GM18498 (cell line): Measurements from ENCODE around the gene TRAP1.

Source experiments
- ATAC-seq: cut with Tn5 transposase; IDR thresholded peaks from one replicate; pipeline ENCODE4 v1.9.1; 2021; ENCODE audit warnings: mild to moderate bottlenecking, moderate library complexity; ENCODE audit not compliant: unreplicated experiment

The TRAP1 gene

GRCh38 chr16:3652373-3653195 lies 64.7 kb downstream of the TRAP1 start:
- no peak for ATAC-seq

DNA sequence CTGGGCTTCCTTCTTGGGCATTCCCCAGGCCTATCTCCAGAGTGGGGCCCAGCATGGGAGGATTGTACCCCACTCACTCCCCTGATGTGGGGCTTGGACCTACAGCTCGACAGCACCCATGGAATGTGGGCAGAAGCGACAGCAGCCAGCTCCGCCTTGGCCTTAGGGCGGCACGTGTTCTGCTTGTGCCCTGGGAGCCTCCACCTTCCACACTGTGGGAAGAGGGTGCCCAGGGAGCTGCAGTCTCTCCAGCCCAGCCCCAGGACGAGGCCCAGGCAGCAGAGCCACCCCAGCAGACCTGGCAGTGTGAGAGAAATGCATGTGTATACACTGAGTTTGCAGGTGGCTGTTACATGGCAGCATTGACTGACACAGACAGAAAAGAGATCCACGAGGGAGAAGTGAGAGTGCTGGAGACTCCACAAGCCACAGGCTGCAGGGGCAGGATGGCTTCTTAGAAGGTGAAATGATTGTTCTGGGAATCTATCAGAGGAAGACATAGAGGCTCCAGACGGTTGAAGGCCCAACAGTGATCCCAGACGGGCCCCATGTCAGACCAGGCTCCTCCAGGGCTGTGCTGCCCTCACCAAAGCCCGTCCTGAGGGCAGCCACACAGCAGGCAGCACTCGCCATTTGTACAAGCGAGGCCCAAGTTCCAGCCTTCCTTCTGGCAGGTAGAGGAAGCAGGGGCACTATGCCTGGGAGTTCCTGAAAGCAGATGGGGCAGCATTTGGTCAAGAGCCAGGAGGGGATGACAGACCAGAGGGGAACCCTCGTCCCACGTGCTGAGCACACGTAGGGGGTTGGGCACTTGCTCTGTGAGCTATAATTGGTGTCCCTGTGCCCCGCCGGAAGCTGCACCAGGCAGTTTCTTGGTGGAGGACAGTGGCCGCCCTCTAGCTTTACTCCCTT lies 65.6 kb downstream of the TRAP1 start:
- ATAC-seq, result no peak

- no peak for ATAC-seq
Observed at GRCh38 chr16:3650631-3651265, 66.6 kb downstream of the TRAP1 start.

GRCh38 chr16:3646348-3646920 lies 70.9 kb downstream of the TRAP1 start:
- no peak for ATAC-seq

DNA sequence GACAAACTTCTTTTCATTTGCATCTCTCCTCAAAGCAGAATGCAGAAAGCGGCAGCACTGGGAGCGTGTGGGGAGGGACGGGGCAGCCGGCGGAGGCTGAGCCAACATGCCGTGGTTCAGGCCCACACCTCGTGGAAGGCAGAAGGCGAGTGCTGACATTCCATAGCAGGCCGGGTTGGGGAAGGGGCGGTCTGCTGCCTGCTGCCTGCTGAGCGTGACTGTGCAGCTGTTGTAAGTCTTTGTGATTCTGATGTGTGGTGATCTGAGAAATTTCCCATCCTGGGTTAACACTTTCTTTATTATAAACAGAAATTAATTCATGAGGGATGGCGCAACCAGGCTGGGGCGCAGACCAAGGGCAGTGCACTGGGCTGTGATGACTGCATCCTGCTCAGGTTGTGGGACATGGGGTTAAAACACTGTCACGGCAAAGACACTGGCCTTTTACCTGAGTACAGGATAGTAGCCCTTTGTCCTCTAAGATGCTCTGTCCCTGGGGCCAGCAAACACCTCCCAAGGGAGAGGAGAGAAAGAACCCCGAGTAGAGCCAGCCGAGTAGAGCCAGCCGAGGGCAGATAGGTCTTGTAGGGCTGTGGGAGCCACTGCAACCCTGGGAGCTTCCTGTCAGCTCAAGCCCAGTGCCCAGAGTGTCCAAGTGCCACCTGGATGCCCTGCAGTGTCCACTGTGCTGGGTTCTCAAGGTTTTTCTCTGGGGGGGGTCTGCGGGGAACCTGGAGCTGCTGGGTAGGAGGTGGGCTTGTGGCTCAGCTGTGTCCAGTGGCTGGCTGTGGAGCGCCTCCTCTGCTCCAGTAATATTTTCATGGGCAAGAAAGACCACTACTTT lies 71.6 kb downstream of the TRAP1 start:
- ATAC-seq, result no peak

DNA sequence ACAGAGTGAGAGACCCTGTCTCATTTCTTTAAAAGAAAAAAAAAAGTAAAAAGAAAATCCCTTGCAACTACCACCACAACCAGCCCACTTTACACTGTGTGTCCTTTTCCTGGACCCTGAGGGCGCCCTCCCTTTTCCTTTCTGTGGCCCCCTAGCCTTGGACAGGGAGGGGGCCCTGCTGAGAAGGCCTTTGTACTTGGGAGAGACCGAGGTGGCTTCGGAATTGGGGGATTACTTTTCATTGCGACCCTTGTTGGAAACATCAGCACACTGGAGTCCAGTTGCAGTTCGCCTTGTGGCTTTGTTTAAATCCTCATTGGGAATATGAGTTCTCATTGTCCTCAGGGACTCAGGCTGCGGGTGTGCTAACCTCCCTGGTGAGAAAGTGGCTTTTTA lies 72.2 kb downstream of the TRAP1 start:
- ATAC-seq, result no peak

DNA sequence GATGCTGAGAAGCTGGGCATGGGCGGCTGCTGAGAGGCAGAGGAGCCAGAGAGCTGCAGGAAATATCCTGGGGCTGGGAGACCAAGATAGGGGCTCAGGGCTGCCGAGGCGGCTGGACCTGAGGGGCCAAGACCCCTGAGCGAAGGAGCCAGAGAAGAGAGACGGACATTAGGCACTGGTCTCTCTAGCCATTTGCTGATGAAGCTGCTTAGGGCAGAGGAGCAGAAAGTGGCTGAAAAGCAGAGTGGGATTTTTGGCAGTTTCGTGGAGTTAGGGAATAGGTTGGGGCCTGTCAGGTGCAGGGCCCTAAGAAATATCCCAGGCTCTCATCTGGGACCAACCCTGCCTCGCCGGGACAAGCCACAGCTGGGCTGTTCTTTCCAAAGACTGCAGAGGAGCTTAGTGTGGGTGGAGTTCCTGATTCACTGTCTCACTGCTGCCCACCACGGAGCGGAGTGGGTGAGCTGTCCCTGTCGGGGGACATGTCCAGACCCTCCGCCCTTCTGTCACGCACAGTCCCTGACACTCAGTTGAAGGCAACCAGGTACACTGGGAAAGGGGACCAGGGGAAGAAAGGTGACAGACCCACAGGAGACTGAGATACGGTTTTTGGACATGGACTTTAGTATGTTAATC lies 74.1 kb downstream of the TRAP1 start:
- no peak for ATAC-seq

DNA sequence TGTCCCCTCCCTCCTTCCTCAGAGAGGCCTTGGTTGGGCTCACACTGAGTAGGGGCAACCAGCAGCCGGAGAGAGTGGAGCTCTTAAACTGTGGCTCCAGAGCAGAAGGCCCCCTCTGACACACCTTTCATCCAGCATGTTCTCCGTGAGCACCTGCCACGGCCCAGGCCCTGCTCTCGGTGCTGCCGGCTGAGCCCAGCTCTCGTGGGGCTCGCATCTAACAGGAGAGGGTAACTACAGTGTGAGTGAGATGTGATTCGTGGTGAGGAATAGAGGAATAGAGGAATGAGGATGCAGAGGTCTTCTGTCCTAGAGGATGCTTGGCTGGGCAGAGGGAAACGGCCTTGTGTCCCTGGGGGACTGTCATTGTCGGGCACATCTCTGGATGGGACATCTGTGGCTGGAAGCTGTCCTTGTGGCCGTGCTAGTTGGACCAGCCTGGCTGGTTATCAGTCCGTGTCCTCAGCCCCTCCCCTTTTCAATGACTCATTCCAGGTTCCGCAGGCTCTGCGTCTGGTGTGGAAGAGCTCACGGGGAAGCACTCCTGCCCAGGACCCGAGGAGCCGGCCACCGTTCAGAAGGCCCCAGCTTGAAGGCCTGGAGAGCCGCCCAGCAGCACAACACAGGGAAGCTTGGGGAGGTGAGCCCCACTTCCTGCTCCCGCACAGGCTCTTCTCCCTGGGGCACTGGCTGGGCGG lies 74.8 kb downstream of the TRAP1 start:
- no peak for ATAC-seq

GRCh38 chr16:3641801-3642396 lies 75.4 kb downstream of the TRAP1 start:
- no peak for ATAC-seq

DNA sequence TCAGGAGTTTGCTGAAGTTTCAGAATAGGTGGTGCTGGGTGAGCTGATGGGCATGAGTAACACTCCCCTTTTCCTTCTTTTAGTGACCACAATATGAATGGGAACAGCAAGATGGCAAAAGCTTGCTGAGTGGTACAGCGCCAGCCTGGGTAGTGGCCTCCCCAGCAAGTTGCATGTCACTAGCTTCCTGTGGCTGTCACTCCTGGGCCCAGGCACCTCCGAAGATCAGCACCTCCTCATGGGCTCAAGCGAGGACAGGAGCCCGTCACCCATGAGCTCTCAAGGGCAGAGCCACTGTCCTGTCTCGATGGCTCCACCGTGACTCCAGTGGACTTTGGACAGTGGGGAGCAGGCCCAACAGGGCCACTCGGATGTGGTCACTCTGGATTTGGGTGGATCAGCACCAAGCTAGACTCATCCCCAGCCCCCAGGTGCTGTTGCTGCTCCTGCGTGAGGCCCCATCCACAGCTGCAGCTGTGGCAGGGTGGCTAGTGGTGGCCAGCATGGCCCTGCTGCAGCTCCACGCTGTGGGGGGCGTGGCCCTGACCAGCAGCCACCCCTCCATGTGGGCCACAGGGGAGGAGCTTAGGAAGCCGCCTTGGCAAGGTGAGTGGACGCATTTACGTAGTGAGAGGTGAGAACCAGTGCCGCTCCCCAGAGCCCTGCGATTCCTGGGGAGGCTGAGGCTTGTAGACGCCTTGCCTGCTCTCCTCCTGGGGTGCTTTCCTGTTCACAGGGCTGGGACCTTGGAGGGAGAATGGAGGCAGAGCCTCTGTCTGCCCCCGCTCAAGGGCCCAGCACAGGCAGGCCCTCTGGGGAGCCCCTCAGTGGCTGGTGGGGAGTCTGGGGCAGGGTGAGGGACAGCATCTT lies 76.5 kb downstream of the TRAP1 start:
- ATAC-seq, result no peak

GRCh38 chr16:3640207-3640606 lies 77.1 kb downstream of the TRAP1 start:
- no peak for ATAC-seq

DNA sequence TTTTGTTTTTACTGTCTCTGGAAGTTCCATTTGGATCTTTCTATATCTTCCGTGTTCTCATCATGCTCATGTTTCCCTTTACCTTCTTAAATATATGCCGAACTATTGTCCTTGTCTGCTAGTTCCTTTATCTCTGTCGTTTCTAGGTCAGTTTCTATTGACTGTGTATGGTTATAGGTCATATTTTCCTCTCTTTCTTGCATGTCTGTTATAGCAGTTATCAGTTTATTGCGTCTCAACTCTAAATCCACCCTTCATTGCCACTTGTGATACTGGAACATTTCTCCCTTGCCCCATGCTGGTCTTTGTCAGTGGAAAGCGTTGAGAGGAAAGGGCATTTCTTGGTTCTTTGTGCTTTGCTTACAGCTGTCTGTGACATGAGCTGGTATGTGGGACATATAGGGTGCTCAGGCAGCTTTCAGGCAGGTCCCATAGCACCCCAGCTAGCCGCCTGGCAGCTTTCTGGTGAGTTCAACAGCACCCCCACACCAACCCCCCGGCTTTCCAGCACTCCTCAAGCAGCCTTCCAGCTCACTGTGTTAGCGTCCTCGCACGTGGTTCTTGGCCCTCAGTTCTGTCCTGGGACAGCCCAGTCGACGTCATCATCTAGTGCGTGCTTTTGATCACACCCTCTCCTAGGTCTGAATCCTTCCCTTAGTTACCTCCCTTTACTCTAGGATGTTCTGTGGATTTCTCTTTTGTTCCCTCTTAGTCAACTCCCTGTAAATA lies 78.2 kb downstream of the TRAP1 start:
- ATAC-seq, result no peak

GRCh38 chr16:3637371-3637923 lies 79.9 kb downstream of the TRAP1 start:
- no peak for ATAC-seq

DNA sequence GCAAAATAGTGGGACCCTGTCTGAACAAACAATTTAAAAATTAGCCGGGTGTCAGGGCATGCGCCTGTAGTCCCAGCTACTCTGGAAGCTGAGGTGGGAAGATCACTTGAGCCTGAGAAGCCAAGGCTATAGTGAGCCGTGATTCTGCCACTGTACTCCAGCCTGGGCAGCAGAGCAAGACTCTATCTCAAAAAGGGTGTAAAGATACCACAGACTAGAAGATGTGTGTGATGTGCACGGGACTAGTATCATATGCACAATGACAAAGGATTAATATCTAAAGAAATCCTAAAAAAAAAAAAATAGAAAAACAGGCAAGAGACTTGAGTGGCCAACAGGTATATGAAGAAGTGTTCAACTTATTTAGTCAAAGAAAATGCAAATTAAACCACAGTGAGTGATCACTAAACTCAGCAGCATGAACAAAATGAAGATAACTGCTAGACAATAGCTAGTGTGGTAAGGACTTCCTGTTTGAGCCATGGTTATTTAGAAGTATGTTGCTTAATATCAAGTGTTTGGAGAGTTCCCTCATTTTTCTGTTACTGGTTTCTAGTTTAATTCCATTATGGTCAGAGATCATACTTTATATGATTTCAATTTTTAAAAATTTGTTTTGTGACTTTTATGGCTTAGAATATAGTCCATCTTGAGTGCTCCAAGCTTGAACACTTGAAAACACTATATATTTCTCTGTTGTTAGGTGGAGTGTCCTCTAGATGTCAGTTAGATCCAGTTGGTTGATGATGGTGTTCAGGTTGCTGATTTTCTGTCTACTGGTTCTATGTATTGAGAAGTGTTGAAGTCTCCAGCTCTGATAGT lies 91.2 kb downstream of the TRAP1 start:
- peak; percentile 51 for ATAC-seq

GRCh38 chr16:3625331-3625730 lies 92.0 kb downstream of the TRAP1 start:
- no peak for ATAC-seq

DNA sequence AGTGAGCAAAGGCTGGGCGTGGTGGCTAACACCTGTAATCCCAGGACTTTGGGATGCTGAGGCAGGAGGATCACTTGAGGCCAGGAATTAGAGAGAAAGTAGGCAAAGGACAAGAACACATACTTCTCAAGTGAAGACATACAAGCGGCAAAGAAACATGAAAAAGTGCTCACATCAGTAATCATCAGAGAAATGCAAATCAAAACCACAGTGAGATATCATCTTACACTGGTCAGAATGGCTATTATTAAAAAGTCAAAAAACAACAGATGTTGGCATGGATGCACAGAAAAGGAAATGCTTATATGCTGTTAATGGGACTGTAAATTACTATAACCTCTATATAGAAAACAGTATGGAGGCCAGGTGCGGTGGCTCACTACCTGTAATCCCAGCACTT lies 93.7 kb downstream of the TRAP1 start:
- peak; percentile 43 for ATAC-seq
